Measurements from ENCODE around the gene EMD. TPM values are rescaled to one million over a fixed set of nuclear protein-coding genes. Genes with fewer than 3 reads are reported as not detected.
"Not testable (repeated sequence)": the region's sequence is repeated elsewhere in the genome, so short reads cannot be mapped to it uniquely, and the experiment has no call there.

The EMD gene
- polyA plus RNA-seq, 12 donors = 36.2 to 121 (median 46.3) TPM; not detected in 1

- not testable (repeated sequence) for DNase-seq
Observed at GRCh38 chrX:154388094-154388493, 9.0 kb downstream of the EMD start.

- not testable (repeated sequence) for DNase-seq
Observed at GRCh38 chrX:154388649-154389048, 9.6 kb downstream of the EMD start.

- DNase-seq = not testable (repeated sequence)
Observed at GRCh38 chrX:154389812-154390747, 11.0 kb downstream of the EMD start.

GRCh38 chrX:154396363-154396762 lies 17.3 kb downstream of the EMD start:
- not testable (repeated sequence) for DNase-seq

GRCh38 chrX:154396973-154397887 lies 18.1 kb downstream of the EMD start:
- DNase-seq = no peak

- DNase-seq = peak; percentile 95
Observed at GRCh38 chrX:154397888-154398667, 19.0 kb downstream of the EMD start, which contains the start of gene RPL10. RPL10 (plus strand) TSS chrX:154398377; CDS start chrX:154398520, 143 bp downstream.

GRCh38 chrX:154398668-154399526 lies 19.8 kb downstream of the EMD start:
- peak; percentile 83 for DNase-seq

GRCh38 chrX:154399527-154400368 lies 20.7 kb downstream of the EMD start:
- DNase-seq = no peak

GRCh38 chrX:154400369-154400817 lies 21.3 kb downstream of the EMD start:
- DNase-seq = not testable (repeated sequence)

- DNase-seq = no peak
Observed at GRCh38 chrX:154401045-154401799, 22.1 kb downstream of the EMD start.

- DNase-seq = no peak
Observed at GRCh38 chrX:154401918-154402621, 23.0 kb downstream of the EMD start.

- no peak for DNase-seq
Observed at GRCh38 chrX:154402622-154403127, 23.6 kb downstream of the EMD start.

GRCh38 chrX:154403192-154403591 lies 24.1 kb downstream of the EMD start:
- no peak for DNase-seq

GRCh38 chrX:154403858-154404257 lies 24.8 kb downstream of the EMD start:
- DNase-seq = no peak

GRCh38 chrX:154404625-154405192 lies 25.6 kb downstream of the EMD start:
- DNase-seq = no peak

GRCh38 chrX:154408659-154409221 lies 29.6 kb downstream of the EMD start:
- no peak for DNase-seq
